Activated naive CD8-positive, alpha-beta T cell treated with anti-CD3 and anti-CD28 coated beads for 36 hours (primary cell): ENCODE data around the gene KCNQ1. TPM values are rescaled to one million over a fixed set of nuclear protein-coding genes. Genes with fewer than 3 reads are reported as not detected.

Source experiments
- DNase-seq: peaks from one replicate; pipeline ENCODE4 v3.0.0; 2021
- H3K27ac Mint-ChIP-seq: one replicate; pipeline ENCODE4 v1.8.0; 2022; ENCODE audit warnings: mild to moderate bottlenecking, moderate library complexity, mixed read lengths
- H3K27me3 Mint-ChIP-seq: one replicate; pipeline ENCODE4 v1.8.0; 2022; ENCODE audit warnings: mild to moderate bottlenecking, mixed read lengths
- H3K36me3 Mint-ChIP-seq: one replicate; pipeline ENCODE4 v1.8.0; 2021; ENCODE audit warnings: mild to moderate bottlenecking, mixed read lengths
- H3K4me1 Mint-ChIP-seq: one replicate; pipeline ENCODE4 v1.8.0; 2021; ENCODE audit warnings: mixed read lengths
- H3K4me3 Mint-ChIP-seq: one replicate; pipeline ENCODE4 v1.8.0; 2022; ENCODE audit warnings: mild to moderate bottlenecking, moderate library complexity, mixed read lengths
- H3K9me3 Mint-ChIP-seq: one replicate; pipeline ENCODE4 v1.8.0; 2022; ENCODE audit warnings: mixed read lengths
- total RNA-seq, 2 experiments: library from RNA; stranded (reverse); gene quantifications; one replicate each; pipeline ENCODE4 v1.2.3, GENCODE V29; 2021

The KCNQ1 gene
- total RNA-seq, 2 experiments from 2014 or later: 6.7 to 9.6 TPM

DNA sequence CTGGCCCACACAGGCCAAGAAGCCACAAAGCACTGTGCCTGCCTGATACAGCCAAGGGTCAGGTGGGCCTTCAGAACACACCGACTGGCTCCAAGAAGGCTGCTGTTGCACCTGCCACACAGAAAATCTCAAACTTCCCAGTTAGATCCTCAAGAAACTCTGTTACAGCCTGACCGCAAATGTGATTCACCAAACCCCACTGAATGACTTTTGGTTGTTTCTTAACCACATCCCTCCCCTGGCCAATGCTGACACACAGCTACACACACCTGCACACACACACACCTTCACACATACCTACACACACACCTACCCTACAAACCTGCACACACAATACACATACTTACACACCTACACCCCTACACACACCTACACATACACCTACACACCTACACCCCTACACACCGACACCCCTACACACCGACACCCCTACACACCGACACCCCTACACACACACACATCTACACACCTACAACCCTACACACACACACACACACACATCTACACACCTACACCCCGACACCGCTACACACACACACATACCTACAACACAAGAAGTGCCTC lies 409.3 kb downstream of the KCNQ1 start:
- no peaks in the 10 kb centered on the region for H3K36me3 Mint-ChIP-seq
- H3K9me3 Mint-ChIP-seq: no peaks in the 10 kb centered on the region
- no peaks in the 10 kb centered on the region for H3K4me1 Mint-ChIP-seq
- no peak overlapping the region for H3K4me3 Mint-ChIP-seq
- no peaks in the 10 kb centered on the region for H3K27me3 Mint-ChIP-seq
- no peak for DNase-seq
- H3K27ac Mint-ChIP-seq: no peak overlapping the region

DNA sequence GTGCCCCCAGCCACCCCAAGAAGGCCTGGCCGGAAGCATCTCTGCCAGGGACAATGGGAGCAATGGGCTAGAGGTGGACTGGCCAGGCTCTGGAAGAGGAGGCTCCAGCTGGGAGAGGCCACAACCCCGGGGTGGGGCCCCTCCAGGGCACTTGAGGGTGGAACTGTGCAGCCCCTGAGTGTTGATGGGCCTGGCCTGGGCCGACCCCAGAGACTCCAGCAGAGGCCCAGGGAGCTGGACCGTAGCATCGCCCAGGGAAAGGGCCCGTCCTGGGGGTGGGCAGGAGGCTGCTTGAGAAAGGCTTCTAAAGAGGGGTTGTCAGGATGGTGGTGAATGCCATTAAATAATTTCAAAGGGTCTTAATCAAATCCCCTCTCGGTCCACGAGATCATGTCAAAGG lies 410.4 kb downstream of the KCNQ1 start:
- no peaks in the 10 kb centered on the region for H3K36me3 Mint-ChIP-seq
- no peak overlapping the region for H3K27ac Mint-ChIP-seq
- no peak for DNase-seq
- H3K27me3 Mint-ChIP-seq: no peaks in the 10 kb centered on the region
- no peaks in the 10 kb centered on the region for H3K4me1 Mint-ChIP-seq
- no peaks in the 10 kb centered on the region for H3K9me3 Mint-ChIP-seq
- H3K4me3 Mint-ChIP-seq: no peak overlapping the region

DNA sequence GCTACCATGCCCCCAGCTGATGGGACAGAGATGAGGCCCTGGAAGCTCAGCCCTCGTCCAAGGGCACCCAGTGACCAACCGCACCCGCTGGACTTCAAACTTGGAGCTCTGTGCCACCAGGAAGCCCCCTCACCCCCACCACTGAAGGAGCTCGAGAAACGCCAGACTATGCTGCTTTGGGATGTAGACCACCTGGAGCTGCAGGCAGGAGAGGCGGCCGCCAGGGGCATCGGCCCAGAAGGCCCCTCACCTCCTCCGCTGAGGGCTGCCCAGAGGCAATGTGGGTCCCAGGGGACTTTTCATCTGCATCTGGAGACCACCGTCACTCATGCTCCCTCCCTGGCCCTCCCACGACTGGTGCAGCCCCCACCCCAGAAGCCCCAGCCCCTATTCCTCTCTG lies 412.5 kb downstream of the KCNQ1 start:
- Mint-ChIP-seq H3K4me3 (no peak overlapping the region), H3K4me1 (peaks cover 6% of the 10 kb centered on the region), H3K36me3 (no peaks in the 10 kb centered on the region), H3K27me3 (peaks cover 14% of the 10 kb centered on the region), H3K27ac (no peak overlapping the region), H3K9me3 (no peaks in the 10 kb centered on the region)
- DNase-seq: no peak

DNA sequence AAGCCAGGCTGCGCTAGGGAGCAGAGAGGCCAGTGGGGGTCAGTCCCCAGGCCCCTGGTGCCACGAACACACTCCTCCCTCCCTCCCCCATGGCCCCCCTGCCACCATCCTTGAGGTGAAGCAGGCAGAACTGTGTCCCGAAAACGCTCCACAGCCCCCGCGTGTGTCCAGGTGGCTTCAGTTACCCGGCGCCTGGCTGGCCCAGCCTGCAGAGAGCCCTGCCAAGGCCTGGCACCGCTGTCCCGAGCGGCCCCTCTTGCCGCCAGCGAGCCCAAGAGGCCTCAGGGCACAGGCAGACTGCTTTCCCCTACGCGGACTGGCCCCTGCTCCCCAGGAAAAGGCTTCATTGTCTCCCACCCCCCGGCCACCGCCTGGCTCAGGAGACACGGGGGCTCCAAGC lies 413.1 kb downstream of the KCNQ1 start:
- H3K36me3 Mint-ChIP-seq: no peaks in the 10 kb centered on the region
- no peak overlapping the region for H3K4me3 Mint-ChIP-seq
- H3K27ac Mint-ChIP-seq: no peak overlapping the region
- no peak for DNase-seq
- no peaks in the 10 kb centered on the region for H3K9me3 Mint-ChIP-seq
- H3K4me1 Mint-ChIP-seq: peaks cover 6% of the 10 kb centered on the region
- peaks cover 14% of the 10 kb centered on the region for H3K27me3 Mint-ChIP-seq

DNA sequence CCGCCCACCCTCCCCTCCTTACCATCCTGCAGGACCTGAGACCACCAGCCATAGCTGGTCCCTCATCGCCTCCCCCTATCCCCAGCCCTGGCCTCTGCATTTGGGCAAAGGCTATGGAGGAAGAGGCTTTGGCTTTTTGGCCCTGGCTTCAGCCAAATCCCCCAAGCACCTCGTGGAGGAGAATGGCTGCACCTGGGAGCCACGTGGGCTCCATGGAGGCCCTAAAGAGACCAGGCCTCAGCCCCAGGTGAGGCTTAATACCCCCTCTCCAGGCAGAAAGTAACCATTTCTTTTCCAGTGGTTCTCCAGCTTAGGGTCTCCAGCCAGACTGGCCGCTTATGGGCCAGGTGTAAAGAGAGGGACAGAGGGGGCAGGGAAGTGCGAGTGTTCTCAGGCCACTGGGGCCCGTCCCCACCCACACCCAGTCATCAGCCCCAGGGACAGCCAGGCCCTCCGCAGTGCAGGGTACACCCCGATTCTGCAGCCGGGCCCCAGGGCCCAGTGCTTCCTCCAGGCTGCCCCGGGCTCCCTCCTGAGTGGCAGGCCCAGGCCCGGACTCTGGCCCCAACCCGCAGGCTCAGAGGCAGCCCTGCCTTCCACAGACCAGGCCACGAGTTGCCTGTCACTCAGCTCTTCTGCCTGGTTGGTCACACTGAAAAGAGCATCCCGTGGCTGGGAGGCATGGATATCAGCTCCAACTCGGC lies 414.3 kb downstream of the KCNQ1 start:
- Mint-ChIP-seq H3K4me1 (peaks cover 7% of the 10 kb centered on the region), H3K4me3 (no peak overlapping the region), H3K27me3 (peaks cover 26% of the 10 kb centered on the region), H3K27ac (no peak overlapping the region), H3K9me3 (no peaks in the 10 kb centered on the region), H3K36me3 (no peaks in the 10 kb centered on the region)
- DNase-seq: no peak

DNA sequence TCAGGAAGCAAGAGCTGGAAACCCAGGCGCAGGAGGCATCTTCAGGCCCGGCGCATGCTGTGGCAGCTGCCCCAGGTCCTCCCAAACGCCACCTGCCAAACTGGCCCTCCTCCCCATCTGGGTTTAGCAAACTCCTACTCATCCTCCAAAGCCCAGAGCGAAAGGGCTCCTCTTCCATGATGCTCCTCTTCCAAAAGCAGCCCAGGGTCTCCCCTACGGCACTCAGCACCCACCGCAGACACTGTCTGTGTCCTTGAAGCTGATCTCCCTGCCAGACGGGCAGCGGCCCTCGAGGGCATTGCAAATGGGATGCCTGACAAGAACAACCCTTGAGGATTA lies 414.9 kb downstream of the KCNQ1 start:
- Mint-ChIP-seq H3K4me1 (peaks cover 7% of the 10 kb centered on the region), H3K36me3 (no peaks in the 10 kb centered on the region), H3K4me3 (no peak overlapping the region), H3K9me3 (no peaks in the 10 kb centered on the region), H3K27me3 (peaks cover 31% of the 10 kb centered on the region), H3K27ac (no peak overlapping the region)
- DNase-seq: no peak

DNA sequence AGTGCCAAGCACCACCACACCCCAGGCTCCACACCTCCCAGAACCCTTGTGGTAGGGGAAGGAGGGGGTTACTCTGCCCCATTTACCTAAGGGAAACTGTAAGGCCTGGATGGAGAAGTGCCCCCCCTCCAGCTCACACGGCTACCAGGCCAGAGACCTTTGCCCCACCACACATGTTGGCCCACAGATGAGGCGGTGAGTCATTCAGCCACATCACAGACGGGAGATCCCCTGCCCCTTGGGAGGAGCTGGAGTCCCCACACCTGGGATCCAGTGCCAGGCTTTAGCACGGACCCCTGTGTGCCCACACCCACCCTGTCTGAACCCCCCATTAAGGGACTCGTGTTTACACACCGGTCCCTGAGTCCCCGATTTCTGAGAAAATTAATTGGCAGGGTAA lies 415.8 kb downstream of the KCNQ1 start:
- Mint-ChIP-seq H3K9me3 (no peaks in the 10 kb centered on the region), H3K27ac (no peak overlapping the region), H3K4me3 (no peak overlapping the region), H3K36me3 (no peaks in the 10 kb centered on the region), H3K4me1 (peaks cover 7% of the 10 kb centered on the region), H3K27me3 (peaks cover 36% of the 10 kb centered on the region)
- DNase-seq: peak; percentile 53

DNA sequence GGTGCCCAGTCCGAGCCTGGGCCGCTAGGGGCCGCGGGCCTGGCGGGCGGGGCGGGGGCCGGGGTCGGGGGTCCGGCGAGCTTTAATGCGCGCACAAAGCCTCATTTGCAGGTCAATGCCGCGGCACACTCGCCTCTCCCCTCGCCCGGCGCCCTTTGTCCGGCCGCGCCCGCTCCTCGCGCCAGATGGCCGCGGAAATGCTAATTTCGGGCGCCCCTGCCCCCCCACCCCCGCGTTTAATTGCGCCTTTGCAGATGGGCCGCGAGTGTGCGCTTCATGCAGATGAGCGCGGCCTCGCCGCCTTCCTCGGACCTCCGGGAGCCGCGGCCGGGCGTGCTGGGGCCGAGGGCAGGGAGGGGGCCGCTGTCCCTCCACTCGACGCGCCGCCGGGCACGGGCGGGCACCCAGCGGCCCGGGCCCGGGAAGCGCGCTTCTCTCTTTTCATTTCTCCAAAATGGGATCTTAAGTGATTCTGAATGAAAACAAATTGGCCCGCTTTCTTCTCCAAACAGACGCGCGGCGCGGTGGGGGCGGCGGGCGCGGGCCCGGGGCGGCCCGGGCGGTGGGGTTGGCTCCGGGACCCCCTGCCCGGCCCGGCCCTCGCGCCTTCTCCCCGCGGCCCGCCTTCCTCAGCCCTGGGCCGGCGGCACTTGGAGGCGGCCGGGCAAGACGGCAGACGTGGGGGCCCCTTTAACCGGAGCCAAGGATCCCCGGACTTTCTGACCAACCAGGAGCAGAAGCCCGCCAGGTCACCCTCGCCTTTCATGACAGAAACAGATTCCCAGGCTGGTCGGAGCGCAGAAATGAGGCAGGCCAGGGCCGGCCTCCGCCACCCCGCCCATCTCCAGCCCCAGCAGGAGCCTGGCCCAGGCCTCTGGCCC lies 417.8 kb downstream of the KCNQ1 start:
- Mint-ChIP-seq H3K27ac (no peak overlapping the region), H3K9me3 (no peaks in the 10 kb centered on the region), H3K4me3 (no peak overlapping the region), H3K36me3 (no peaks in the 10 kb centered on the region), H3K4me1 (peaks cover 7% of the 10 kb centered on the region), H3K27me3 (peaks cover 45% of the 10 kb centered on the region)
- DNase-seq: no peak

DNA sequence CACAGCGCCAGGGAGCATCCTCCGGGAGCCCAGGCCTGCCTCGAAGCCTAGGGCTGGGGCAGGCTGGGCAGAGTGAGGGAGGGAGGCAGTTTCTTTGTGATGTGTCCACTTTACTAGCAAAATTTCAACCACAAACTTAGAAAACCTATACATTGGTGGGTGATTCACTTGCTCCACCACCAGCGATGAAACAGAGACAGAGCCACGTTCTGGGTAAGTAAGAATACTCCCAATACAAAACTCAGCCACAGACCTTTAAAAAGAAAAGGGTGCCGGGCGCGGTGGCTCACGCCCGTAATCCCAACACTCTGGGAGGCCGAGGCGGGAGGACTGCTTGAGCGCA lies 418.4 kb downstream of the KCNQ1 start:
- Mint-ChIP-seq H3K36me3 (no peaks in the 10 kb centered on the region), H3K4me3 (no peak overlapping the region), H3K27ac (no peak overlapping the region), H3K27me3 (peaks cover 52% of the 10 kb centered on the region), H3K9me3 (no peaks in the 10 kb centered on the region), H3K4me1 (peaks cover 7% of the 10 kb centered on the region)
- DNase-seq: no peak

DNA sequence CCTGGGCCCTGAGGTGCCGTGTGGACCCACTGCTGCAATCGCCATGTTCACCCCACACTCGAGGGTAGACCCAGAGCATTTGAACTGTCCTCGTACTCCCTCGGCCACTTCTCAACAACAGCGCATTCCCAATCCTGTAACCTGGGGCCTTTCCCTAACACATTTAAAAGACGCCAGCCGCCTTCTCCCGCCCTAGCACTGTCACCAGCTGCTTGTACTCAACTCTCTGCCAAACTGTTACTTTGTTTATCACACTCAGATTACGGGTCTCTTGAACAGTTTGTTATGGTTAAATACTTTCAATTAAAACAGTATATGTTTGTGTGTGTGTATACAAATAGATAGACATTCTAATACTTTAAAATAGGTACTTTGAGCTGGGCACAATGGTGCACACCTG lies 420.1 kb downstream of the KCNQ1 start:
- H3K27me3 Mint-ChIP-seq: peaks cover 62% of the 10 kb centered on the region

DNA sequence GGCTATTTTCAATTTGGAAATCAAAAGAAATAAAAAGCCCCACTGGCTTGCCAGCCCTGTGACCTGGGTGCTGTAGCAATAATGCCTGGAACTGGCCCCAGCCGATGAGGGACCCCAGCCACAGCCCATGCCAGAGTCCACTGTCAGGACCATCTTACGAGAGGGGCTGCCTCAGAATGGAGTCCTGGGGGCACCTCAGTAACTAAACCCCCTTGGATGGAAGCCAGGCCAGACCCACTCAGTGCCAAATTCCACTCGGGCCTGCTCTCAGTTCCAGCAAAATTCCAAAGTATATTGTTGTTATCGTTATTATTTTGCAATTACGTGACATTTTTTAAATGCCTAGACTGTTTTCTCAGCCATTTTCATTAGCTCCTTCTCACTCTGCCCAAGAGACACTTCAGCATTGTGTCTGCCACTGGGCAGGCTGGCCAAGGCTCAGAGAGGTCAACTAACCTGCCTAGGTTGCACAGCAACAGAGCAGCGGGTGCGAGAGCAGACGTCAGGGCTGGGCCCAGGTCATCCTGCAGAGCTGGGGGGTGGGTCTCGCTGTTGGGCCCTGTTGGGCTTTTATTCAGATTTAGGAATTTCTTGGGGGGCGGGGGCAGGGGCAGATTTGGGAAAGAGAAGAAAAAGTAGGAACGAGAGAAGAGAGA lies 421.2 kb downstream of the KCNQ1 start:
- no peak overlapping the region for H3K4me3 Mint-ChIP-seq
- H3K9me3 Mint-ChIP-seq: no peaks in the 10 kb centered on the region
- H3K36me3 Mint-ChIP-seq: no peaks in the 10 kb centered on the region
- H3K27me3 Mint-ChIP-seq: peaks cover 67% of the 10 kb centered on the region
- DNase-seq: no peak
- H3K27ac Mint-ChIP-seq: no peak overlapping the region
- H3K4me1 Mint-ChIP-seq: peaks cover 10% of the 10 kb centered on the region

More for the DNA sequence above, 420.1 kb downstream of the KCNQ1 start:
- Mint-ChIP-seq H3K27ac (no peak overlapping the region), H3K36me3 (no peaks in the 10 kb centered on the region), H3K4me3 (no peak overlapping the region), H3K4me1 (peaks cover 12% of the 10 kb centered on the region), H3K9me3 (no peaks in the 10 kb centered on the region)
- DNase-seq: no peak

DNA sequence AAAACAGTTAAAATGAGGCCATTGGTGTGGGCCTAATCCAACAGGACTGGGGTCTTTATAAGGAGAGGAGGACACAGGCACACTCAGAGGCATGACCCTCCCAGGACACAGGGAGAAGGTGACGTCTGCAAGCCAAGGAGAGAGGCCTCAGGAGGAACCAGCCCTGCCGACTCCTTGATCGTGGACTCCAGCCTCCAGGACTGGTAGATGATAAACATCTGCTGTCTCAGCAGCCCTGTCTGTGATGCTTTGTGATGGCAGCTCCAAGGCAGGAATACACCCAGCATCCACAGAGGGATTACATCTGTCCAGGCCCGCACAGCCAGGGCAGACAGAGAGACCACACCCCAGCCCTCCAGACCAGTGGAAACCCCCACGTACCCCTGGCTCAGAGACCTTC lies 422.3 kb downstream of the KCNQ1 start:
- no peak overlapping the region for H3K4me3 Mint-ChIP-seq
- no peak overlapping the region for H3K27ac Mint-ChIP-seq
- H3K36me3 Mint-ChIP-seq: no peaks in the 10 kb centered on the region
- H3K27me3 Mint-ChIP-seq: peaks cover 69% of the 10 kb centered on the region
- no peaks in the 10 kb centered on the region for H3K9me3 Mint-ChIP-seq
- peaks cover 15% of the 10 kb centered on the region for H3K4me1 Mint-ChIP-seq
- no peak for DNase-seq

DNA sequence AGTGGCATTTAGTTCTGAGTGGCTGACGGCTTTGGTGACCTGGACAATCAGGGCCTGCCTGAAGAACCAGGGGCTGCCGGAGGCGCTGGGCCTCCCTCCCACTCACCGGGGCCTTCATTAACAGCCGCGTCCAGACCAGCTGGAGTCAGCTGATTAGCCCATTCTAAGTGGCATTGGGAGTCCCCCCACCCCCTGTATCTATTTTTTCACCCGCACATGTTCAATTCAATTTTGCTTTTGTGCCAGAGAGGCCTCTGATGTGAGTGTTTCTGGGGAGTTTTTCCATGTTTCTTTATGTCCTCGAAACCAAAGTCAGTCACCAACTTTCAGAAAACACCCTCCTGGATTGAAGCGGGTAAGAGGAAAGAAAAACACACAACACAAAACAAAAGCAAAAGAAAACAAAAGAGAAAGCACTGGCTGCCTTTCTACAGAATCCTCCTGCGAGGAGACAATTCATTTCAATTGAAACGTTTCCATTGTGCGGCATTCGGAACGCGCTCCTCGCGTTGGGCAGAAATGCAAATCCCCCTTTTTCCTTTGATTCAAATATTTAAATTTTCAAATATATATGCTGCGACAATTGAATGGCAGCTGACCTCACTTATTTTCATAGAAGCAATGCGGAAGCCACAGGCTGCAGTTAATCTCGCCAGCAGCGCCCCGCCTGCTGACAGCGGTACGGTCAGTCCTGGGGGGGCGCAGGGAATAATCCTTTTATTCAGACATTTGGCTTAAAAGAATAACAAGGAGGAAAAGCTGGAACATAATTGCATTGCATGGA lies 423.1 kb downstream of the KCNQ1 start:
- Mint-ChIP-seq H3K4me1 (peaks cover 15% of the 10 kb centered on the region), H3K36me3 (no peaks in the 10 kb centered on the region), H3K4me3 (no peak overlapping the region), H3K27ac (no peak overlapping the region), H3K9me3 (no peaks in the 10 kb centered on the region), H3K27me3 (peaks cover 69% of the 10 kb centered on the region)
- no peak for DNase-seq

DNA sequence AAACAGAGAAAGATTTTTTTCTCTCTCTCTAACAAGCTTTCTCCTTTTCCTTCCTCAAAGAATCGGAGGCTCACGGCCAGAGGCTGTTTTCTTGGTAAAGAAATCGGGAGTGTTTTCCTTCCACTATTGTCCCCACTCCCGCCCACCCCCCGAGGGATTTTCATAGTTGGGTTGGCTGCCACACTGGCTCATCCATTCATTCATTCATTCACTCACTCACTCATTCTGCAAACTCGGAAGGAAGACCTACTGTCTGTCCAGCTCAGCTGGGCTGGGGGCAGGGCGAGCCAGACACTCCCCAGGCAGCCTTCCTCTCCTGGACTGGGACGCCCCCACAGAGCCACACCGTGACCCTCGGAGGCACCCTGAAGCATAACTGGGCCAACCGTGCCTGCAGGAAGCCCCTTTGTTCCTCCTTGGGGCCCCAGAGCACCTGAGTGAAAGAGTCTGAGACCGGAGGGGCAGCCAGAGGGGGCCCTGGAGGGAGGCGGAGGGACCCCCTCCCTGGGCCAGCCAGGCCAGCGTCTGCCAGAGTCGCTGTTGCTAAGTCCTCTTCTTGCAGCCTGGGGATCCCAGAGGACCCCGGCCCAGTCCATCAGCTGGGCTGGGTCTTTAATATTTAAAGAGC lies 423.8 kb downstream of the KCNQ1 start:
- Mint-ChIP-seq H3K27ac (no peak overlapping the region), H3K4me1 (peaks cover 15% of the 10 kb centered on the region), H3K4me3 (no peak overlapping the region), H3K36me3 (no peaks in the 10 kb centered on the region), H3K27me3 (peaks cover 62% of the 10 kb centered on the region), H3K9me3 (no peaks in the 10 kb centered on the region)
- DNase-seq: no peak
